Measurements from ENCODE around the gene ERAP2.
"Not testable (repeated sequence)": the region's sequence is repeated elsewhere in the genome, so short reads cannot be mapped to it uniquely, and the experiment has no call there.

Gene ERAP2

DNA sequence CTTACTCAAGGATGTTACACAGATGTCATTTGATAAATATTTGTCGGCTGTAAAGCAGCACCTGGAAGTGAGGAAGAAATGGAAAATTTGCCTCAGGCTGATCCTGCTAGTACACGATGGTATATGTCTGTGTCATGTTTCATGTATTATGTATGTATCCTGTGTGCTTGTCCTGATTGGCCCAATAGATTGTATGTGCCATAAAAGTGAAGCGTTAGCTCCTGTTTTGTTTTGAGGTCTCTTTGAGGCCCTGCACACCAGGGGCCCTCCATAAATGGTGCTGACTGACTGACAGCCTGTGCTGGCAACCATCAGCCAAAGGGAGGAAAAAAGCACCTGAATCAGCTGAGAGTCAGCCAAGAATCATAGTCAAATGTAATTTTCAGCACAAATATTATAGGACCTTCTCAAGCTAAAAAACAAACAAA, 47.7 kb downstream of the ERAP2 start:
- TF ChIP-seq, protein P1, sequence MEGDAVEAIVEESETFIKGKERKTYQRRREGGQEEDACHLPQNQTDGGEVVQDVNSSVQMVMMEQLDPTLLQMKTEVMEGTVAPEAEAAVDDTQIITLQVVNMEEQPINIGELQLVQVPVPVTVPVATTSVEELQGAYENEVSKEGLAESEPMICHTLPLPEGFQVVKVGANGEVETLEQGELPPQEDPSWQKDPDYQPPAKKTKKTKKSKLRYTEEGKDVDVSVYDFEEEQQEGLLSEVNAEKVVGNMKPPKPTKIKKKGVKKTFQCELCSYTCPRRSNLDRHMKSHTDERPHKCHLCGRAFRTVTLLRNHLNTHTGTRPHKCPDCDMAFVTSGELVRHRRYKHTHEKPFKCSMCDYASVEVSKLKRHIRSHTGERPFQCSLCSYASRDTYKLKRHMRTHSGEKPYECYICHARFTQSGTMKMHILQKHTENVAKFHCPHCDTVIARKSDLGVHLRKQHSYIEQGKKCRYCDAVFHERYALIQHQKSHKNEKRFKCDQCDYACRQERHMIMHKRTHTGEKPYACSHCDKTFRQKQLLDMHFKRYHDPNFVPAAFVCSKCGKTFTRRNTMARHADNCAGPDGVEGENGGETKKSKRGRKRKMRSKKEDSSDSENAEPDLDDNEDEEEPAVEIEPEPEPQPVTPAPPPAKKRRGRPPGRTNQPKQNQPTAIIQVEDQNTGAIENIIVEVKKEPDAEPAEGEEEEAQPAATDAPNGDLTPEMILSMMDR (IDR thresholded peaks at IDR 0.05; ENCODE audit: low read depth, low read length): no peak
- H3K4me3 ChIP-seq (ENCODE audit: low read depth, low read length): no peak overlapping the region

GRCh38 chr5:96926276-96926675, 50.0 kb downstream of the ERAP2 start:
- H3K4me3 ChIP-seq (ENCODE audit: low read depth, low read length): no peak overlapping the region

GRCh38 chr5:96927008-96927407, 50.7 kb downstream of the ERAP2 start:
- TF ChIP-seq, protein P1 (IDR thresholded peaks at IDR 0.05; ENCODE audit: low read depth, low read length): no peak
- H3K4me3 ChIP-seq (ENCODE audit: low read depth, low read length): no peak overlapping the region

More at GRCh38 chr5:96926276-96926675, 50.0 kb downstream of the ERAP2 start:
- TF ChIP-seq, protein P1 (IDR thresholded peaks at IDR 0.05; ENCODE audit: low read depth, low read length): no peak

- H3K4me3 ChIP-seq (ENCODE audit: low read depth, low read length): no peak overlapping the region
- TF ChIP-seq, protein P1 (IDR thresholded peaks at IDR 0.05; ENCODE audit: low read depth, low read length): no peak
These were observed 52.8 kb downstream of the ERAP2 start for GRCh38 chr5:96928931-96929708.

GRCh38 chr5:96930058-96930457, 53.8 kb downstream of the ERAP2 start:
- no peak overlapping the region for H3K4me3 ChIP-seq (ENCODE audit: low read depth, low read length)
- TF ChIP-seq, protein P1 (IDR thresholded peaks at IDR 0.05; ENCODE audit: low read depth, low read length): no peak

DNA sequence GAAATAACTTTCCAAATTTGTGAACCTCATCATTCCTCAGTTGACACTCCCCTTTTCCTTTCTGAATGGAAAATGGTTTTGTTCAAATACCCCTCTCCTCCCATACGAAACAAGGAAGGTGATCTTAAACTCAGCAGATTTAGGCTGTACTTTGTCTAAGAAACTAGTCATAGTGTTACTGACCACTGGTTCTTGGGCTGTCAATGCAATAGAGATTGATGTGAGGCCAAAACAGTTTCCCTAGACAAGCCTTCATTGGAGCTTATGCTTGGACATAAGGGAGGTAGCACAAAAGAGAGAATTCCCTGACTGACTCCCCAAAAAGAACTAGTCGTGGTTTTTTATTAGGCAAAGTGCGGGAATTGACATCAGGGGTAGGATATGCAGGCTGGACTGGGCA, 54.3 kb downstream of the ERAP2 start:
- TF ChIP-seq, protein P1 (IDR thresholded peaks at IDR 0.05; ENCODE audit: low read depth, low read length): no peak
- no peak overlapping the region for H3K4me3 ChIP-seq (ENCODE audit: low read depth, low read length)

DNA sequence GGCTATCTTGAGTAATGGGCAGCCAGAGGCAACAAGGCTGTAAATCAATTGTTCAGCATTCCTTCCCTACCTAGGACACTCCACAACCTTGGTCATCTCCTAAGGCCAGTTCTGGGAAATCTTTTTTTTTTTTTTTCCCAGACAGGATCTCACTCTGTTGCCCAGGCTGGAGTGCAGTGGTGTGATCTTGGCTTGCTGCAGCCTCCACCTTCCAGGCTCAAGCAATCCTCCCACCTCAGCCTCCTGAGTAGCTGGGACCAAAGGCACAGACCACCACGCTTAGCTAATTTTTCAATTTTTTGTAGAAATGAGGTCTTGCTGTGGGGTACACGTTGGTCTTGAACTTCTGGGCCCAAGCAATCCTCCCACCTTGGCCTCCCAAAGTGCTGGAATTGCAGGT, 54.7 kb downstream of the ERAP2 start:
- H3K4me3 ChIP-seq (ENCODE audit: low read depth, low read length): not testable (repeated sequence)

GRCh38 chr5:96931605-96932004, 55.3 kb downstream of the ERAP2 start:
- no peak overlapping the region for H3K4me3 ChIP-seq (ENCODE audit: low read depth, low read length)
- TF ChIP-seq, protein P1 (IDR thresholded peaks at IDR 0.05; ENCODE audit: low read depth, low read length): no peak

Measured in WI38 (cell line).